COLO668 (cell line): Measurements from ENCODE around the gene LMO2.
"Not testable (repeated sequence)": the region's sequence is repeated elsewhere in the genome, so short reads cannot be mapped to it uniquely, and the experiment has no call there.

Experiments used
- DNase-seq: peaks from one replicate; lab custom pipeline; 2025; ENCODE audit not compliant: unreplicated experiment; lab: John Stamatoyannopoulos, UW

Gene LMO2

DNA sequence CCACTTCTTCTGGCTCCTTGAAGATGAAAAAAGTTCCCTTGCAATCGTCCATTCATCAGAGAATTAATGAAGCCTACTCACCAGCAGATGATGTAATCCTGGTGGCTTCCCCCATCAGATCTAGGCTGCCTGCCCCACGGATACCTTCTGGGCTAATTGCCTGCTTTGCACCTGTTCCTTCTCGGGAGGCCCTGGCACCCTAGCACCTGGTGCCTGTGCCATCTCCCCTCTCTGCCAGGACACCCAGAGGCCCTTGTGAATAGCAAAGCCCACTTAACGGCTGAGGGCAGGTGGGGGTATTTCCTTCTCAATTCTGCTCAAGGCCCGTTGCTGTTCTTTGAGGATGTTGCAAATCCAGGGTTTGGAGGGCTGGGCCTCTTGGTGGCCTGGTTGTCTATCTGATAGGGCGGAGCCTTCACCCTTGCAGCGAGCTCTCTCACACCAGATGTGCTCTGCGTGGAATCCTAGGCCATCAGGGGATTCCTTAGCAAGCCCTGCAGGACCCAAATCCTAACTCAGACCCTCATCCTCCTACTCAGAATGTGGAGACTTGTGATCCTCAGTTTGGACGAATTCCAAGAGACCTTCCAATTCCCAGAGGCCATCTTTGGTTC is at the start of gene LMO2:
TSS of gene LMO2 (minus strand) at position 363 of the 614 bp plus-strand sequence. CDS start 22,360 bp downstream, outside the sequence.
- peak; percentile 76 for DNase-seq

DNA sequence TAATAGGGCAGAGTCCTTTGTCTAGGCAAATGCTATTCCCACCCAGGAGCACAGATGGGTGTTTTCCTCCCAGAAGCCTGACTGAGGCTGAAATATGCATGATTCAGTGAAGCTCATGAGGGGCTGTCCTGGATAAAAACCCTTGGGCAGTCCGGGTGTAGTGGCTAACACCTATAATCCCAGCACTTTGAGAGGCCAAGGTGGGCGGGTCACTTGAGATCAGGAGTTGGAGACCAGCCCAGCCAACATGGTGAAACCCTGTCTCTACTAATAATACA is 48.6 kb upstream of the LMO2 start:
- DNase-seq, result no peak

DNA sequence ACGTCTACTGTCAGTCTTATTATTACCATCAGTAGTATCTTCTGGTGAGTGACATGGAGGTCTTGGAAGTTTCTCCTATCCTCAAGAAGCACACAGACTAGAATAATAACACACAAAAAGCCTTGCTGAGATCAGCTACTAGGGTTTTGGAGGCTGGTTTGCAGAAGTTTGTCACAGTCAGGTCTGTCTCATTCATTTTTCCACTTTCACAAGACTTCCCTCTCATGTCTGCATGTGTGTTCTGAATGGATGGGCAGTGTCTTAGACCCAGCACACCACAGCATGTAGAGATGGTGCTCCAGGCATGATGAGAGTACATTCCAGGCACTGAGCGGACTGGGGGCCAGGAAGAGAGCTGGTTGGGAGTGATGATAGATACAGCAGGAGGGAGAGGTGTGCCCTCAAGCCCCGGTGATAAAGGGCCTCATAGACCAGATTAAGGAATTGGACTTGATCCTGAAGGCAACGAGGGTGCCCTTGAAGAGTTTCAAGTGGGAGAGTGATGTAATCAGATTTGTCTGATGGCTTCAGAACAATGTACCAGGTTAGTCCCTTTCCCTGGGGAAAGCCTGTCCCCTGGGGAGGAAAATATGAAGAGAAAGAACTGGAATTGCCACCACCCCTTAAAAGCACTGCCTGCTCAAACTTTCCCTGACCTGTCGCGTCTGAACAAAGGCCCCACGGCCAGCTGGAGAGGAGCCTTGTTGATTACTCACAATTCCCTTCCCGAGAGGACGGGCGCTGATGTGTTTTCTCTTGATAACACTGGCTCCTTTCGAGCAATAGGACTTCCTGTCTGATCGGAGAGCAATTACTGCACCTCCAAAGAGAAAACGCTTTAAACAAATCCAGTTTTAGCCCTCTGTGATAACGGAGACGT is 45.1 kb upstream of the LMO2 start:
- DNase-seq, result no peak

DNA sequence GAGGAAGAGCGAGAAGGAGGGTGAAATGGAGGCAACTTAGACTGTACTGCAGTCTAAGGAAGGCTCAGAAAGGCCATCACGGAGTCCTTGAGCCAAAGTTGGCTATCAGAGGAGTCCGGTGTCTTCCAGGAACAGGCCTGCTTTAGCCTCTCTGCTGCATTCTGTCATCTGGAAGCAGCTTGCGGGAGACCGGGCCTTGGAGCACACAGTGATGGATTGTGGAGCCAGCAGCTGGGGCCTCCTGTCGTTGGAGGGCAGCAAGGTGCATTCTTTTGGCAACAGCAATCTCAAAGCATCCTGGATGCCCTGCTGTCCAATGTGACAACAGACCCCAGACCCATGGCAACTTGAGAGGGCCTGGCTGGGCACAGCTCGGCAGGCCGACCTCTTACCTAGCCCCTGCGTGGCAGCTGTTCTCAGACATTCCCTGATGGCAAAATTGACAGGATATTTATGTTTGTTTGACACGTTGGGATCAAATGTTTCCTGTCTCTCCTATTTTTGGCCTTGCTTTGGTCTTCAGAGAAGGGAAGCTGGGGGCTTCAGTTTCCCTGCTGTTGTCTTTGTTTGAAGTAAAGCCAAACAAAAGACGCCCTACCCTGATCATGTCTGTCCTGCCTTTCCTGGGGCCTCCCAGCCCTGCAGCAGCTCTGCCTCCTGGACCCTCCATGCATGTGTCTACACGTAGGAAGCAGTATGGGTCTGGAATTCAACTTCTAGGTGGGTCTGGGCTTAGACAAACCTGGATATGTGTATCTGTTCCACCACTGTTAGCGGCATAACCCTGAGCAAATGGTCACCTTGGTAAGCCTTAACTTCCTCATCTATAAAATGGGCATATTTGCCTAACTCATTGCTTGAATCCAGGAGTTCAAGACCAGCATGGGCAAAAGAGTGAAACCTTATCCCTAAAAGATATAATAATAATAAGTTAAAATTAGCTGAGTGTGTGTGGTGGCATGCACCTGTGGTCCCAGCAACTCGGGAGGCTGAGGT is 43.9 kb upstream of the LMO2 start:
- no peak for DNase-seq

DNA sequence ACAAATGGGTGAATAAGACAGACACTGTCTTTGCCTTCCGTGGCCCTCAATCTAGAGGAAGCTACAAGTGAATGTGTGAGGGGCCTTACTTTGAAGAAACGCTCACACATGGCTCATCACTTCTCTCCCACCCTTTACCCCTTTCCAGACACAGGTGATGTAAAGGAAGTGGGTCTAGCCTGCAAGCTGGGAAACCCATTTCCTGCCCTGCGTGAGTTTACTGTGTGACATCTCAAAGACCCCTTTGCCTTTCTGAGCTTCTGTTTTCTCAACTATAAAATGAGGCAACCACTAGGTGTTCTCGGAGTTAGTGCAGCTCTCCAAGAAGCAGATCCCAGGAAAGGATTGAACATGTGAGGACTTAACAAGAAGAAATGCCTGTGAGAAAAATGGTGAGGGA is 43.1 kb upstream of the LMO2 start:
- no peak for DNase-seq

DNA sequence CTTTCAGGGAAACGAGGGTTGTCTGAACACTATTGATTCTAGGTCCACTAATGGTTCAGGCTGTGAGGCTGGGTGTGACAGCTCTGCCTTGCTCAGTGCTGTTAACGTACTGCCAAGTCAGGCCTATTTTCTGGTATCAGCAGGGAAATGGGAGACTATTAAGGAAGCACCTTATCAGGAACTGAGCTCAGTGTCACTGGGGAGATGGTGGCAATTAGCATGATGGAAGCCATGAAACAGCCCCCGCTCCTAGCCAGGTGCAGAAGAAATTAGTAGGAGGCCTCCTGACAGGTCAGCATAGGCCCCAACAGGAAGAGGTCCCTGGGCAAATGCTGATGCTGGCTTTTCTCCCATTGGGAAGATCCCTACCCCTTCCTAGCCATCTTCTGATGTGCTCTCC is 42.6 kb upstream of the LMO2 start:
- DNase-seq, result no peak

DNA sequence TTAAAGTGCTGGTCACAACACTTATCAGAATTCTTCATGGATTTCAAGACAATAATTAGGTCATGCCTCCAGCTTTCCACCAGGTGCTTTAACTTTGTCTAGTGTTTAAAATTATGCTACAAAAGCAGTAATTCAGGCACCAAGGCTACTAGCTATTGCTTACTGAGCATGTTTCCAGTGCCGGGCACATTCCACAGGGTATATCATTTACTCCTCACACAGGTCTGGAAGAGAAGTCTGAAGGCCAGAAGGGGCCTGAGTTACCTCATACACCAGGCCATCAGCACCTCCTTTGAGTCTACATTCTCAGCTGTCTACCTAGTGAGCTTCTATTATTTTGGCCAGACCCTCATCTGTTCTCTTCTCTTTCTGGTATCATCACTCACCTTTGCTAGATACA is 41.7 kb upstream of the LMO2 start:
- no peak for DNase-seq

DNA sequence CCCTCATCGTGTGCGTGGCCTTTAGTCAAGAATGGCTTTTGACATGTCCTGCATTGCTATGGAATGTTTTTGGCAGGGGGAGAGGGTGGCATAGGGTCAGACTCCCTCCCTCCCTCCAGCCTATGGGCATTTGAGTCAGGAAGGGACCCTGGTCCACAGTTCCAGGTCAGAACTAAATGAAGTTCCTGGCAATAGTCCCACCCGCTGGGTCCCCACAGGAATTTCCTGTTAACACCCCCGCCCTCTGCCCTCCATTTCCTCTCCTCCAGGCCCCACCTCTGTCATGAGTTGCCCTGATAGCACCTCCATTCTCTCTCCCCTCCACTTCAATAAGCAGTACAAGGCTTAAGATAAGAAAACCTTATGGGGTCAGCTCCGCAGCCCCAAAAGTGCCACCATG is 40.8 kb upstream of the LMO2 start:
- DNase-seq, result no peak

DNA sequence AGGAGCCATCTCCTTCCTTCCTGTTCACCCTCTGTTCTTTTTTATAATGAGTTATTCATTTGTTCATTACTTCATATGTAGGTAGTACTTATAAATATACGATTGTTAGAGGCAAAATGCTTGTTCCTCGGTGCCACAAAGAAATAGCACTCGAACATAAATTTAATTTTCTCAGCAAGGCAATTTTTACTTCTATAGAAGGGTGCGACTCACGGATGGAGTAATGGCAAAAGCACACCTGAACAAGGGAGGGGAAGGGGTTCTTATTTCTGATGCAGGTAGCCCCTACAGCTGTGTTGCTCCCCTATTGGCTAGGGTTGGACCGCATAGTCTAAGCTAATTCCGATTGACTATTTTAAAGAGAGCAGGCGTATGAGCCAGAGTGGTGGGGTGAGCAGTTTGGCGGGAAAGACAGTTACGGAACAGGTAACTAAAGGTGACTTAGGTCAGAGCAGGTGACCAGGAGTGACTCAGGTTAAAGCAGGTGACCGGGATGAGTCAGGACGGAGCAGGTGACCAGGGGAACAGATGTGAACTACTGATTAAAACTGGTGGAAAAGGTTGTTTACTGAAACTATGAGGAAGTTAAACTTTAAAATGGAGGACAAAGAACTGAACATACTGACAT is 40.0 kb upstream of the LMO2 start:
- not testable (repeated sequence) for DNase-seq

DNA sequence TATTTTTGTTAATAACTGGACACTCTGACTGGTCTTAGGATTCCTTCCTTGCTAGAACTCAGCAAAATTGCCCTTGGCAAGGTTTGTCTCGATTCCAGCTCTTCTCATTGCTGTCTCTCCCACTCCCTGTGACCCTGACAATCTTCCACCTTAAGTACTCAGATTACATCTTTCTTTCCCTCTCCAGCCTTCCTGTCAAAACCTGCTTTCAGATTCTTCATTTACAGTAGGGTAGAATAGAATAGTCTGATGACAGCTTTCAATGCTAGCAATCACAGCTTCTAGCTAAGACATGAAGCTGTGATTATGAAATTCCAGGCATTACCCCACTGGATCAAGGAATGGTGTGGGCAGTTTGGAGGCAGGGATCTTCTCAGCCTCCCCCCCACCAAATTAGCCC is 39.2 kb upstream of the LMO2 start:
- DNase-seq, result no peak

DNA sequence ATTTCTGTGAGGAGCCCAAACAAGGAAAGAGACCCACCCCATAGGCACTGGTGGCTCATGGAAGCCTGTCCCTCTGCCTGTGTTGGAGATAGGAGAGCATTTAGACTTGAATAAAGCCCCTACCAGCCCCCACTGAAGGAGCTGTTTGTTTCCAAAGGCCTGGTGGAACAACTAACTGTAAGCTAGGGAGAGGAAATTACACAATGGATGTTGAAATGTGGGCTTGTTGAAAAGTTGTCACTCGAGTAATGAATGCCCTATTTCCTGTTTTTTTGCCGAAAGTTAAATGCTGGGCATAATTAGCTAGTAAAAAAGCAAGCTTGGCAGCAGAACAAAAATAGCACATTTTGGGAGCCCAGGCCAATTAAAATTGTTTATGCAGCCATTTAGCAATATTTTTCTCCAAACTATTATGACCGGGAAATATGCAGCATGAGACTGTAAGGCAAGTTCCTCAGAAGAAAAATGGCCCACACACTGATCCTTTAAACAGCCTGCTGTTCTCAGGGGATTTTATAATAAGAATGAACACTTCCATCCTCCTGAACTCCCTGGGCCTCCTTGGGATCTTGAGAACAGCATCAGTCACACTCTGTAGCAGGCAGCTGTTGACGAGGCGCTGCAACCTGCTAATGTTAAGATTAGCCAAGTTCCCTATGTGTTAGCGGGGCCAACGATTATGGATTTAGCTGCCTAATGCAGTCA is 38.6 kb upstream of the LMO2 start:
- no peak for DNase-seq

DNA sequence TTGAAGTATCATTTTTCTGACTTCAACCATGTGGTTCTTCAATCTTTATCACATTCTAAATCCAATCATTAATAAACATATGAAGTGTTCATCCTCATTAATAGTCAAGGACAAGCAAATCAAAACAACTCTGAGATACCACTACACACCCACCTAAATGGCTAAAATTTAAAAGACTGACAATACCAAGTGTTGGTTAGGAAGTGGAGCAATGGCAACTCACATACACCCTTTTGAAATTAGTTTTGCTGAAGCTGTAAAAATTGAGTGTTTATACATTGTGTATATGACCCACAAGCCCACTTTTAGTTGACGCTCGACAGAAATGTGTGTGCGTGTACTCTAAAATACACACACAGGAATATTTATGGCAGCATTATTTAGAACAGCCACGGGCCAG is 36.7 kb upstream of the LMO2 start:
- no peak for DNase-seq

DNA sequence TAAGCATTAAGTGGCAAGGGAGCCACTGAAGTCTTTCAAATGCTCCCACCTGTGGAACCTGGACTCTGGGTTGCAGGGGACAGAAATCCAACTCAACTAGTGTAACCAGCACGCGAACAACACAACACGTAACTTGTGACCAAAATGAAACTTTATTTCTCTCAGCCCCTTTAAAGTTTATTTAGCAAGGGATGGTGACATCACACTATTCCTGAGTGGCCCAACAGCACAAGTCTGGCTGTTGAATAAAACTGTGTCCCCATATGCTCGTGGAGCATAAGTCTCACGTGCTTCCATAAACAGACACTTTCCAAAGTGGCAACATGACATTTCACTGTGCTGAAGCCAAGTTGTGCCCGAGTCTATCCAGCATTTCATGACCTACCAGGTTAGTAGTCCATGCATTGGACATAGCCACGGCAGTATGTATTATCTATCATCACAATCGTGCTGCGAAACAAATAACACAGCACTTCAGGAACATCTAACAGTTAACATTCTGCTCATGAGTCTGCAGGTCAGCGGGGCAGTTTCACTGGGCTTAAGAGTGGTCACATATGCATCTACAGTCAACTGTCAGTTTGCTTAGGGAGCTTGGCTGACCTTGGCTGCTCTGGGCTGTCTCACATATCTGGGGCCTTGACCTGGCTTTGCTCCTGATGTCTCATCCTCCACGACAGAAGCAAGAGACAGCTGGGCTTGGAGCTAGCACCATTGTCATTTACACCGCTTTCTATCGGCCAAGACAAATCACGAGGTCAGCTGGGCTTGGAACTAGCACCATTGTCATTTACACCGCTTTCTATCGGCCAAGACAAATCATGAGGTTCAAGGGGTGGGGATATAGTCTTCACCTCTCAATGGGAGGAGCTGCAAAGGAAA is 35.0 kb upstream of the LMO2 start:
- DNase-seq, result no peak

DNA sequence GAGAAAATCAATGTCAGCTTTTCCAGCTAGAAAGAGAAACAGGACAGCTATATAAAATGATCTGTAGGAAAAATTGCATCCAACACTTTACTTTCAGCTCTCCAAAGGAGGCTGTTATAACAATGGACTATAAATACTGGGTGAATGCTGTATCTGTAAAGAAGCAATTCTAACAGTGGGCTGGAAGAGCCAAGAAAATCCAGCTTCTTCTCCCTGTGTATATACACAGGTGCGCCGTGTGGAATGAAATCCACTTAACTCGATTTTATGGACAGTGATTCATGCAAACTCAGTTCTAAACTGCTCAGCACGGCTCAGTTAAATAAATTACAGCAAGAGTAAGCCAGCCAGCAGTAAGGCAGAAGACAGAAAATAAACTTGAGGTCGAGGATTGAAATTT is 32.5 kb upstream of the LMO2 start:
- no peak for DNase-seq

DNA sequence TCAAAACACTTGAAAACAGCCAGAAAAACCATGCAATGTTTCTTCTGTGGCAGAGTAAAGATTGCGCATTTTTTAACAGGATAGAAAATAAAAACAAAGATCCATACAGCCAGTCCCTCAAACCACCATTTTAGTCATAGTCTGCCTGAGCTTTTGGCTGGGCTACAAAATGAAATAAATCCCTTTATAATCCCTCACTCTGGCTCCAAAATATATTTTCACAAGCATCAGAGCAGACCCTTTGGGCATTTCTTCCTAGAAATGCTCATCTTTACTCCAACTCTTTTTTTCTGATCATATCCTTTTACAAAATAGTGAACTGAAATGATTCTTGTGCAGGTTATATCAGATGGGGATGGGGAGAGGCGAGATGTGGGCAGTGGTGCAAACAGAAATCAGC is 31.8 kb upstream of the LMO2 start:
- DNase-seq, result no peak

DNA sequence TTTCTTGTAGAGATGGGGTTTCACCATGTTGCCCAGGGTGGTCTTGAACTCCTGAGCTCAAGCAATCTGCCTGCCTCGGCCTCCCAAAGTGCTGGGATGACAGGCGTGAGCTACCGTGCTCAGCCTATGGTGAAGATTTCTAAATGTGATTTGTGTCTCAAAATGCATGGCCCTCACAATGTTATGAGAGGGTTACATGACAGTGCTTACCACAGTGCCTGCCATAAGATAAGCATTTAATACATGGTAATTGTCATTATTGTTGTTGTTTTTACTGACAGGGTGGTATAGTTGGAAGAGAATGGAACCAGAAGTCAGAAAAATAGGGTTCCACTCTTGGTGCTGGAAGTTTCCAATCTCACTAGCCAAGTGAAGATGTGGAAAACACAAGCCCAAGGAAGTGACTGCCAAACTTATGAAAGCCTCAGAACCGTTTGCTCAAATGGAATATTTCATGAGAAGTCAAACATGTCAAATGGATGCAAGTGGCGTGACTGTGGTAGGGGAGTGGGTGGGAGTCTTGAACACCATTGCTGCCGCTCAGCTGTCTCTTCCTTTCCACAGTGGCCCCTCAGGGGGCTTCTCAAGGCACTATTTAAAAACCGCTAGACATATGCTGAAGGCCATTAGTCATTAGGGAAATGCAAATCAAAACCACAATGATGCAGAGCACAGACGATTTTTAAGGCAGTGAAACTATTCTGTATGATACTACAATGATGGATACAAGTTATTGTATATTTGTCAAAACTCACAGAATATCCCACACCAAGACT is 29.1 kb upstream of the LMO2 start:
- DNase-seq, result no peak

DNA sequence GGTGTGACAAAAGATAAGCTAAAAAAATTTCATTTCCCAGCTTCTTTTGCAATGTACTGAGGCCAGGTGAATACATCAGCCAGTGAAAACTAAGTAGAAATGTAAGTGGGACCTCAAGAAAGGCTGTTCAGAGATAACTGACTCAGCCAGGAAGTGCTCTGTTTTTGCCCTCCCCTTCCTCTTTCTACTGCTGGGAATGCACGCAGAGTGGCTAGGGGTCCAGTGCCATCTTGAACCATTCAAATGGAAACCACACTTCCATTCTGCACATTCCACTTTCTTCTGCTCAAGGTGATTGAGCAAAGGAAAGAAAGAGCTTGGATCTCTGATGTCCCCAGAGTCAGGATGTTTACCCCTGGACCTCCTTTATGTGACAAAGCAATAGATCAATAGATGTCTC is 27.8 kb upstream of the LMO2 start:
- DNase-seq, result no peak

DNA sequence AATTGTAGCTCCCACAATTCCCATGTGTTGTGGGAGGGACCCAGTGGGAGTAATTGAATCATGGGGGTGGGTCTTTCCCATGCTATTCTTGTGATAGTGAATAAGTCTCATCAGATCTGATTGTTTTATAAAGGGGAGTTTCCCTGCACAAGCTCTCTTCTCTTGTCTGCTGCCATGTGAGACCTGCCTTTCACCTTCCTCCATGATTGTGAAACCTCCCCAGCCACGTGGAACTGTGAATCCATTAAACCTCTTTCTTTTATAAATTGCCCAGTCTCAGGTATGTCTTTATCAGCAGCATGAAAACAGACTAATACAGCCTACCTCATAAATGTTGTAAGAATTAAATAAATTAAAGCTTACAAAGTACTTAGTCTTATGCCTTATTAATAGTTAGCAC is 25.5 kb upstream of the LMO2 start:
- not testable (repeated sequence) for DNase-seq

DNA sequence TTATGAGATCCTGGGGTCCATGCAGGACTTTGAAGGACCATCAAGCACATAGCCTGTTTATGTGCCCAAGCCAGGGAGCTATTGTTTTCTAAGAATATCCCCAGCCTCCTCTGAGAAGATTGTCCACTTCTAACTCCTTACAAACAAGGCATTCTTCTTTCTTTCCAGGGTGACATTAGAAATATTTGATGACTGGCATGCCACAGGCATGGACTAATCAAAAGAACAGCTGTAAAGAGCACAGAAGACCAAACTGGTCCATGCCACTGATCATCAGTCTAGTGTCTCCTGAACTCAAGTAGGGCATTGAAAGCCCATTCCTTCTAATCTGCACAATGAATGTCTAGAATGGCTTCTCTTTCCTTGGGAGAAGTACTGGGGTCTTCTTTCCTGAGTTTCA is 24.9 kb upstream of the LMO2 start:
- no peak for DNase-seq
